HCT116 (cell line): Measurements from ENCODE around the gene CCDC117. TPM values are rescaled to one million over a fixed set of nuclear protein-coding genes. Genes with fewer than 3 reads are reported as not detected.

Source experiments
- ATAC-seq: fragments of 200-7000 bp; cut with Tn5 transposase; 2 replicates; pipeline ENCODE4 v1.9.1; 2020; ENCODE audit warnings: mild to moderate bottlenecking, moderate library complexity
- BruUV-seq: library from RNA; stranded (reverse); fragments of 400-500 nt; replicated peaks from 2 replicates; lab custom pipeline; 2021; lab: Mats Ljungman, UMichigan
- CTCF ChIA-PET: fragments of 300-600 bp; sonication (Branson Sonifier 250); formaldehyde crosslinking; loops from one replicate; lab custom pipeline; 2021; ENCODE audit warnings: antibody characterized with exemption; lab: Charles Lee
- POLR2A ChIA-PET: fragments of 300-600, 350-600 bp; sonication (Branson Sonifier 250); formaldehyde crosslinking; loops from one replicate; lab custom pipeline; 2021; ENCODE audit warnings: antibody characterized with exemption; lab: Charles Lee
- RAD21 ChIA-PET, 2 experiments: fragments of 300-600 bp; sonication (Branson Sonifier 250); formaldehyde crosslinking; loops; one replicate each; lab custom pipeline; 2023; ENCODE audit warnings: low total read pairs in 2 of 2; ENCODE audit not compliant: uncharacterized antibody in 2 of 2, unreplicated experiment in 2 of 2, low non-redundant PET in 1 of 2; lab: Charles Lee
- DNase-seq: peaks from one replicate; pipeline ENCODE4 v3.0.0-alpha.2; 2010; ENCODE audit warnings: low read depth, low spot score
- H2AFZ ChIP-seq: fragments of 200-600 bp; shearing (Covaris generic), sonication (generic); 2 replicates; pipeline ENCODE4 v1.6.1; 2017; ENCODE audit warnings: low read depth, mixed run types, mixed read lengths, antibody characterized with exemption, low read length; ENCODE audit not compliant: poor library complexity, severe bottlenecking
- H3K27ac ChIP-seq: 2 replicates; pipeline ENCODE4 v1.5.1; 2012; ENCODE audit warnings: low read depth, low read length
- H3K27me3 ChIP-seq: fragments of 200-600 bp; sonication (generic); 2 replicates; pipeline ENCODE4 v1.6.1; 2016; ENCODE audit warnings: mixed run types, low read length, mixed read lengths; ENCODE audit not compliant: insufficient read depth
- H3K36me3 ChIP-seq, 2 experiments: fragments of 200-500 bp in 1 of 2; fragments of 200-600 bp in 1 of 2; sonication (Bioruptor generic) in 1 of 2; sonication (generic) in 1 of 2; 2 replicates each; pipeline versions ENCODE4 v1.5.1 to v1.6.1; 2014 to 2016; ENCODE audit warnings: low read length in 2 of 2, inconsistent platforms in 1 of 2, mixed read lengths in 1 of 2, mixed run types in 1 of 2; ENCODE audit not compliant: insufficient read depth in 2 of 2, control insufficient read depth in 1 of 2
- H3K4me1 ChIP-seq, 2 experiments: fragments of 200-600 bp in 1 of 2; sonication (generic) in 1 of 2; 2 replicates each; pipeline versions ENCODE4 v1.5.1 to v1.6.1; 2012 to 2017; ENCODE audit warnings: low read length in 2 of 2, inconsistent platforms in 1 of 2, mild to moderate bottlenecking in 1 of 2, mixed read lengths in 1 of 2, mixed run types in 1 of 2, moderate library complexity in 1 of 2; ENCODE audit not compliant: insufficient read depth in 2 of 2, control insufficient read depth in 1 of 2
- H3K4me2 ChIP-seq: fragments of 200-600 bp; sonication (generic); 2 replicates; pipeline ENCODE4 v1.6.1; 2017; ENCODE audit warnings: mixed run types, low read length, mixed read lengths
- H3K4me3 ChIP-seq, 2 experiments: fragments of 200-600 bp in 1 of 2; sonication (generic) in 1 of 2; replicated peaks in 1 of 2; 2 replicates each; pipeline ENCODE4 v1.5.1; 2011 to 2016; ENCODE audit warnings: low read length in 2 of 2, control low read depth in 1 of 2, low read depth in 1 of 2, mild to moderate bottlenecking in 1 of 2, mixed read lengths in 1 of 2, mixed run types in 1 of 2
- H3K79me2 ChIP-seq: fragments of 200-600 bp; sonication (generic); 2 replicates; pipeline ENCODE4 v1.6.1; 2017; ENCODE audit warnings: mild to moderate bottlenecking, mixed run types, low read length, moderate library complexity, mixed read lengths; ENCODE audit not compliant: insufficient read depth
- H3K9ac ChIP-seq: fragments of 200-600 bp; sonication (generic); 2 replicates; pipeline ENCODE4 v1.6.1; 2016; ENCODE audit warnings: low read length, mixed read lengths
- H3K9me2 ChIP-seq: fragments of 200-600 bp; sonication (generic), shearing (Covaris generic); 2 replicates; pipeline ENCODE4 v1.6.1; 2017; ENCODE audit warnings: mixed run types, mild to moderate bottlenecking, moderate library complexity; ENCODE audit not compliant: insufficient read depth
- H3K9me3 ChIP-seq, 2 experiments: fragments of 200-500 bp in 1 of 2; fragments of 200-600 bp in 1 of 2; sonication (Bioruptor generic) in 1 of 2; sonication (generic) in 1 of 2; 2 replicates each; pipeline ENCODE4 v1.6.1; 2014 to 2017; ENCODE audit warnings: low read length in 2 of 2, mixed read lengths in 2 of 2, inconsistent platforms in 1 of 2, low read depth in 1 of 2, mild to moderate bottlenecking in 1 of 2, mixed run types in 1 of 2, moderate library complexity in 1 of 2; ENCODE audit not compliant: control insufficient read depth in 1 of 2, insufficient read depth in 1 of 2
- H4K20me1 ChIP-seq: fragments of 200-600 bp; sonication (generic), shearing (Covaris generic); 2 replicates; pipeline ENCODE4 v1.6.1; 2017; ENCODE audit warnings: mixed run types, mild to moderate bottlenecking, moderate library complexity; ENCODE audit not compliant: insufficient read depth
- CBX3 ChIP-seq: IDR thresholded peaks from 2 replicates; pipeline ENCODE4 v1.6.1; 2012; ENCODE audit warnings: low read depth
- CEBPB ChIP-seq: IDR thresholded peaks from 2 replicates; pipeline ENCODE4 v1.6.1; 2012; ENCODE audit warnings: low read depth
- EGR1 ChIP-seq: IDR thresholded peaks from 2 replicates; pipeline ENCODE4 v1.6.1; 2012; ENCODE audit warnings: low read depth
- EZH2 ChIP-seq: fragments of 200-600 bp; sonication (generic); IDR thresholded peaks from 2 replicates; pipeline ENCODE4 v1.6.1; 2017; ENCODE audit warnings: antibody characterized with exemption, mixed run types
- EZH2phosphoT487 ChIP-seq: fragments of 200-600 bp; IDR thresholded peaks from 2 replicates; pipeline ENCODE4 v1.6.1; 2018; ENCODE audit warnings: antibody characterized with exemption, borderline replicate concordance
- POLR2A ChIP-seq: IDR thresholded peaks from 2 replicates; pipeline ENCODE4 v1.7.0; 2011; ENCODE audit warnings: borderline replicate concordance; ENCODE audit not compliant: insufficient read depth, insufficient read length; ENCODE audit errors: extremely low read depth
- POLR2AphosphoS5 ChIP-seq: IDR thresholded peaks from 2 replicates; pipeline ENCODE4 v1.6.1; 2011; ENCODE audit warnings: mild to moderate bottlenecking, low read depth, low read length, moderate library complexity
- RAD21 ChIP-seq: IDR thresholded peaks from 2 replicates; pipeline ENCODE4 v1.6.1; 2012; ENCODE audit warnings: low read depth, mild to moderate bottlenecking
- SP1 ChIP-seq: IDR thresholded peaks from 2 replicates; pipeline ENCODE4 v1.6.1; 2012; ENCODE audit warnings: low read depth
- SRF ChIP-seq: IDR thresholded peaks from 2 replicates; pipeline ENCODE4 v1.6.1; 2012; ENCODE audit warnings: low read depth
- YY1 ChIP-seq: IDR thresholded peaks from 2 replicates; pipeline ENCODE4 v1.6.1; 2011; ENCODE audit warnings: low read length, low read depth, moderate library complexity, mild to moderate bottlenecking; ENCODE audit not compliant: insufficient replicate concordance; ENCODE audit errors: extremely low read depth
- ZNF274 ChIP-seq: fragments of 200-500 bp; sonication (Bioruptor generic); IDR thresholded peaks from 2 replicates; pipeline ENCODE4 v1.6.1; 2014; ENCODE audit warnings: mild to moderate bottlenecking, low read depth, low read length, inconsistent platforms
- intact Hi-C: fragments of 100-400 bp; cut with micrococcal nuclease; formaldehyde crosslinking; loops from 2 replicates; pipeline ENCODE4 v1.10.0; 2022
- total RNA-seq: library from RNA; stranded (reverse); gene quantifications from one replicate; pipeline ENCODE4 v1.2.1, GENCODE V29; 2021; ENCODE audit not compliant: unreplicated experiment
- TF ChIP-seq, protein P1 (sequence below): IDR thresholded peaks from 2 replicates; pipeline ENCODE4 v1.6.1; 2011; ENCODE audit warnings: mild to moderate bottlenecking, low read length, moderate library complexity; ENCODE audit not compliant: insufficient replicate concordance; ENCODE audit errors: extremely low read depth
- TF ChIP-seq, protein P2 (sequence below): IDR thresholded peaks from 2 replicates; pipeline ENCODE4 v1.6.1; 2012
- TF ChIP-seq, protein P3 (sequence below): IDR thresholded peaks from 2 replicates; pipeline ENCODE4 v1.6.1; 2012

The CCDC117 gene
- total RNA-seq, 1 experiment from 2014 or later: 22.1 TPM

DNA sequence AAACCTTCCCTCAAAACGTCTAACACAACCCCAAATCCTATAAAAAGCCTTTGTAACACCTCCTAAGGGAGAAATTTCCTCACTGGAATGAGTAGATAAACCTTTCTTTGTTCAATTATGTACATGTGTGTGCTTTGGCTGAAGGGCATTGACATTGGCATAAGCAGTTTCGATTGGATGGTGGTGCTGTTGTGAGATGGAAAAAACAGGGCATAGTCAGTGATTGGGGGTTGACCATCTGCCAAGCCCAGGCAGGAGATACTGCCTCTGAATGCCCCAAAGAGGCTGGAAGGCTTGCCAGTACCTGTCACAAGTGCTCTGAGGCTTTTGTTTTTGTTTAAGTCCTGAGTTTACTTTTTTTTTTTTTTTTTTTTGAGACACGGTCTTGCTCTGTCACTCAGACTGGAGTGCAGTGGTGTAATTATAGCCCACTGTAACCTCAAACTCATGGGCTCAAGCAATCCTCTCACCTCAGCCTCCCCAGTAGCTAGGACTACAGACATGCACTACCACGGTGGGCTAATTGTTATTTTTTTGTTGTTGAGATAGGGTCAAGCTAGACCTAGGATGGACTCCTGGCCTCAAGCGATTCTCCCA is 1.2 kb upstream of the CCDC117 start:
- DNase-seq (no peak), ATAC-seq (no peak)
- peaks cover 33% of the 10 kb centered on the region for H3K79me2 ChIP-seq
- H3K9ac ChIP-seq: no peak overlapping the region
- no peak overlapping the region for H2AFZ ChIP-seq
- no peak overlapping the region for H3K27ac ChIP-seq
- intact Hi-C loops: no loop called here
- peaks cover 0 to 12% of the 10 kb centered on the region in 2 experiments; a peak in 3 of 4 replicates for H3K4me1 ChIP-seq
- H3K4me2 ChIP-seq: no peak overlapping the region
- no peaks in the 10 kb centered on the region for H4K20me1 ChIP-seq
- ChIA-PET CTCF (no interaction called here), RAD21 (no interaction called here), POLR2A (no interaction called here)
- peaks cover 5 to 7% of the 10 kb centered on the region in 2 experiments; a peak in 2 of 4 replicates for H3K36me3 ChIP-seq
- no TSS peak for BruUV-seq
- H3K9me2 ChIP-seq: no peaks in the 10 kb centered on the region
- peaks cover 0 to 3% of the 10 kb centered on the region in 2 experiments; a peak in 1 of 4 replicates for H3K9me3 ChIP-seq
- H3K4me3 ChIP-seq: no peak overlapping the region
- no peaks in the 10 kb centered on the region for H3K27me3 ChIP-seq
- TF ChIP-seq EZH2: no peak
- TF ChIP-seq RAD21: no peak
- TF ChIP-seq EZH2phosphoT487: no peak
- TF ChIP-seq SP1: no peak
- TF ChIP-seq, protein P1, sequence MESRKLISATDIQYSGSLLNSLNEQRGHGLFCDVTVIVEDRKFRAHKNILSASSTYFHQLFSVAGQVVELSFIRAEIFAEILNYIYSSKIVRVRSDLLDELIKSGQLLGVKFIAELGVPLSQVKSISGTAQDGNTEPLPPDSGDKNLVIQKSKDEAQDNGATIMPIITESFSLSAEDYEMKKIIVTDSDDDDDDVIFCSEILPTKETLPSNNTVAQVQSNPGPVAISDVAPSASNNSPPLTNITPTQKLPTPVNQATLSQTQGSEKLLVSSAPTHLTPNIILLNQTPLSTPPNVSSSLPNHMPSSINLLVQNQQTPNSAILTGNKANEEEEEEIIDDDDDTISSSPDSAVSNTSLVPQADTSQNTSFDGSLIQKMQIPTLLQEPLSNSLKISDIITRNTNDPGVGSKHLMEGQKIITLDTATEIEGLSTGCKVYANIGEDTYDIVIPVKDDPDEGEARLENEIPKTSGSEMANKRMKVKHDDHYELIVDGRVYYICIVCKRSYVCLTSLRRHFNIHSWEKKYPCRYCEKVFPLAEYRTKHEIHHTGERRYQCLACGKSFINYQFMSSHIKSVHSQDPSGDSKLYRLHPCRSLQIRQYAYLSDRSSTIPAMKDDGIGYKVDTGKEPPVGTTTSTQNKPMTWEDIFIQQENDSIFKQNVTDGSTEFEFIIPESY: no peak
- TF ChIP-seq, protein P2, sequence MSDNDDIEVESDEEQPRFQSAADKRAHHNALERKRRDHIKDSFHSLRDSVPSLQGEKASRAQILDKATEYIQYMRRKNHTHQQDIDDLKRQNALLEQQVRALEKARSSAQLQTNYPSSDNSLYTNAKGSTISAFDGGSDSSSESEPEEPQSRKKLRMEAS: no peak
- no peak for TF ChIP-seq CEBPB
- no peak for TF ChIP-seq POLR2AphosphoS5
- TF ChIP-seq SRF: no peak
- TF ChIP-seq, protein P3, sequence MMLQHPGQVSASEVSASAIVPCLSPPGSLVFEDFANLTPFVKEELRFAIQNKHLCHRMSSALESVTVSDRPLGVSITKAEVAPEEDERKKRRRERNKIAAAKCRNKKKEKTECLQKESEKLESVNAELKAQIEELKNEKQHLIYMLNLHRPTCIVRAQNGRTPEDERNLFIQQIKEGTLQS: no peak
- no peak for TF ChIP-seq CBX3
- TF ChIP-seq ZNF274: no peak
- TF ChIP-seq POLR2A: no peak
- TF ChIP-seq EGR1: no peak
- TF ChIP-seq YY1: no peak
